Endothelial cell of umbilical vein (primary cell): ENCODE measurements around the gene NEB. TPM values are rescaled to one million over a fixed set of nuclear protein-coding genes. Genes with fewer than 3 reads are reported as not detected.

Experiments
- BruUV-seq: library from RNA; stranded (reverse); fragments of 400-500 nt; replicated peaks from 2 replicates; lab custom pipeline; 2021; lab: Mats Ljungman, UMichigan
- CTCF ChIA-PET: fragments of 300-600, 350-600 bp; sonication (Branson Sonifier 250); formaldehyde crosslinking; loops from one replicate; lab custom pipeline; 2021; ENCODE audit warnings: antibody characterized with exemption, inconsistent platforms; lab: Charles Lee
- POLR2A ChIA-PET: fragments of 300-600, 350-600 bp; sonication (Branson Sonifier 250); formaldehyde crosslinking; loops from one replicate; lab custom pipeline; 2021; ENCODE audit warnings: antibody characterized with exemption, inconsistent platforms; lab: Charles Lee
- DNase-seq: peaks from one replicate; pipeline ENCODE4 v3.0.0-alpha.2; 2011; ENCODE audit warnings: low read depth, low spot score
- FAIRE-seq: peaks from 2 replicates; lab custom pipeline; 2011; peaks lifted over from hg19 to GRCh38; lab: Jason Lieb, UNC
- H2AFZ ChIP-seq: 2 replicates; pipeline ENCODE4 v1.6.0; 2012; ENCODE audit warnings: low read depth, low read length, control low read depth, inconsistent platforms
- H3K27ac ChIP-seq: 2 replicates; pipeline ENCODE4 v1.5.1; 2011; ENCODE audit warnings: low read depth, mild to moderate bottlenecking, control low read depth, low read length, moderate library complexity; ENCODE audit not compliant: insufficient read depth
- H3K27me3 ChIP-seq, 2 experiments: 2 replicates each; pipeline versions ENCODE4 v1.6.0 to v1.6.1; 2011; ENCODE audit warnings: low read length in 2 of 2, mixed read lengths in 1 of 2; ENCODE audit not compliant: control insufficient read depth in 2 of 2, insufficient read depth in 2 of 2
- H3K36me3 ChIP-seq, 2 experiments: 2 replicates in 1 of 2; 3 replicates in 1 of 2; pipeline ENCODE4 v1.5.1; 2011; ENCODE audit warnings: low read length in 2 of 2, mild to moderate bottlenecking in 1 of 2, moderate library complexity in 1 of 2; ENCODE audit not compliant: control insufficient read depth in 2 of 2, insufficient read depth in 2 of 2; ENCODE audit errors: extremely low read depth in 1 of 2
- H3K4me1 ChIP-seq: 3 replicates; pipeline ENCODE4 v1.5.1; 2011; ENCODE audit warnings: mild to moderate bottlenecking, low read length; ENCODE audit not compliant: control insufficient read depth, insufficient read depth; ENCODE audit errors: extremely low read depth
- H3K4me2 ChIP-seq: 2 replicates; pipeline ENCODE4 v1.6.1; 2011; ENCODE audit warnings: low read length, control low read depth, mixed read lengths; ENCODE audit not compliant: insufficient read depth
- H3K4me3 ChIP-seq, 3 experiments: fragments of 200-600 bp in 1 of 3; sonication (generic), shearing (Covaris generic) in 1 of 3; replicated peaks in 1 of 3; 2 replicates each; pipeline ENCODE4 v1.5.1; 2011 to 2016; ENCODE audit warnings: control low read depth in 3 of 3, low read length in 3 of 3, mild to moderate bottlenecking in 2 of 3, inconsistent platforms in 1 of 3, low read depth in 1 of 3, moderate library complexity in 1 of 3; ENCODE audit not compliant: insufficient read depth in 1 of 3
- H3K79me2 ChIP-seq: 2 replicates; pipeline ENCODE4 v1.6.0; 2012; ENCODE audit warnings: low read length, inconsistent platforms; ENCODE audit not compliant: control insufficient read depth, insufficient read depth
- H3K9ac ChIP-seq: replicated peaks from 2 replicates; pipeline ENCODE3; 2011; ENCODE audit warnings: low read length, control low read depth; ENCODE audit not compliant: insufficient read depth; ENCODE audit errors: extremely low read depth
- H3K9me1 ChIP-seq: replicated peaks from 3 replicates; pipeline ENCODE4 v1.6.0; 2011; ENCODE audit warnings: mild to moderate bottlenecking, low read length; ENCODE audit not compliant: control insufficient read depth, insufficient read depth; ENCODE audit errors: extremely low read depth
- H3K9me3 ChIP-seq: replicated peaks from 2 replicates; pipeline ENCODE4 v1.5.1; 2012; ENCODE audit warnings: low read length, inconsistent platforms; ENCODE audit not compliant: control insufficient read depth, insufficient read depth
- H4K20me1 ChIP-seq: replicated peaks from 2 replicates; pipeline ENCODE3; 2011; ENCODE audit warnings: mild to moderate bottlenecking, low read length; ENCODE audit not compliant: control insufficient read depth, insufficient read depth; ENCODE audit errors: extremely low read depth
- CTCF ChIP-seq, 2 donors: IDR thresholded peaks; 1 replicate in 1 of 2; 2 replicates in 1 of 2; pipeline ENCODE4 v1.5.1; 2011; ENCODE audit warnings: low read length in 2 of 2, mild to moderate bottlenecking in 2 of 2, moderate library complexity in 2 of 2, control low read depth in 1 of 2, inconsistent platforms in 1 of 2, low read depth in 1 of 2; ENCODE audit not compliant: insufficient read depth in 1 of 2; ENCODE audit errors: extremely low read depth in 1 of 2
- EZH2 ChIP-seq: IDR thresholded peaks from 2 replicates; pipeline ENCODE4 v1.6.1; 2012; ENCODE audit warnings: borderline replicate concordance, low read depth, mild to moderate bottlenecking, moderate library complexity, low read length, inconsistent platforms; ENCODE audit not compliant: severe bottlenecking
- FOS ChIP-seq: IDR thresholded peaks from 2 replicates; pipeline ENCODE4 v1.6.1; 2011; ENCODE audit warnings: mild to moderate bottlenecking, low read length, moderate library complexity, borderline replicate concordance; ENCODE audit not compliant: insufficient read depth
- GATA2 ChIP-seq: IDR thresholded peaks from 2 replicates; pipeline ENCODE4 v1.7.0; 2011; ENCODE audit warnings: low read depth, mild to moderate bottlenecking, moderate library complexity, mixed read lengths, low read length; ENCODE audit not compliant: insufficient read length, insufficient read depth
- JUN ChIP-seq: IDR thresholded peaks from 2 replicates; pipeline ENCODE4 v1.6.1; 2011; ENCODE audit warnings: borderline replicate concordance, low read depth; ENCODE audit not compliant: insufficient read length, insufficient read depth
- MAX ChIP-seq: IDR thresholded peaks from 2 replicates; pipeline ENCODE4 v1.6.1; 2011; ENCODE audit not compliant: insufficient read depth, insufficient read length
- MYC ChIP-seq: IDR thresholded peaks from one replicate; pipeline ENCODE4 v1.6.1; 2011; ENCODE audit warnings: mild to moderate bottlenecking, low read depth, low read length
- POLR2A ChIP-seq: IDR thresholded peaks from 2 replicates; pipeline ENCODE4 v1.6.1; 2012; ENCODE audit warnings: low read depth, mild to moderate bottlenecking, control low read depth, low read length
- POLR2AphosphoS5 ChIP-seq: IDR thresholded peaks from 2 replicates; pipeline ENCODE4 v1.6.1; 2012; ENCODE audit warnings: low read depth, mild to moderate bottlenecking, control low read depth, low read length, moderate library complexity; ENCODE audit not compliant: insufficient read depth
- dilution Hi-C: fragments of 300-500 bp; cut with MboI; formaldehyde crosslinking; loops from one replicate; pipeline ENCODE4 v1.15.0; 2019; ENCODE audit warnings: low sequenced_read_pairs; ENCODE audit not compliant: extremely low pct_ligation_motif_present
- intact Hi-C: fragments of 100-400 bp; cut with micrococcal nuclease; formaldehyde crosslinking; loops from one replicate; pipeline ENCODE4 v1.10.0; 2022
- polyA plus RNA-seq, 4 experiments: library from polyadenylated mRNA; depleted of rRNA in 3 of 4; stranded (reverse) in 3 of 4; unstranded in 1 of 4; fragments of >200 nt; gene quantifications; 2 replicates each; pipeline versions ENCODE4 v1.2.1 to v1.2.3, GENCODE V29; 2011 to 2012; ENCODE audit warnings: missing spikeins in 1 of 4
- total RNA-seq: library from RNA; stranded (reverse); gene quantifications from 2 replicates; pipeline ENCODE4 v1.2.3, GENCODE V29; 2021

Gene NEB
- total and polyA plus RNA-seq, 2 donors (not counting 3 experiments of a cell fraction or from before 2014, with no cell fraction given): 0.84 to 1.8 TPM

- H2AFZ ChIP-seq: no peak overlapping the region
- no peak for DNase-seq
- ChIA-PET POLR2A (no interaction called here), CTCF (no interaction called here)
- intact Hi-C loops: no loop called here
- no peaks in the 10 kb centered on the region for H3K9me3 ChIP-seq
- H3K4me3 ChIP-seq: no peak overlapping the region
- no peak overlapping the region for H3K9ac ChIP-seq
- no peaks in the 10 kb centered on the region for H3K9me1 ChIP-seq
- H3K4me1 ChIP-seq: no peaks in the 10 kb centered on the region
- TF ChIP-seq POLR2A: no peak
- no peak for TF ChIP-seq GATA2
- TF ChIP-seq POLR2AphosphoS5: no peak
- TF ChIP-seq EZH2: no peak
- TF ChIP-seq MYC: no peak
- TF ChIP-seq JUN: no peak
- TF ChIP-seq MAX: no peak
- no peak for TF ChIP-seq FOS
- TF ChIP-seq CTCF (IDR thresholded peaks at IDR 0.05; ENCODE audit: extremely low read depth in 1 of 2, insufficient read depth in 1 of 2, low read depth in 1 of 2, low read length in 2 of 2): no peak
- H4K20me1 ChIP-seq: no peaks in the 10 kb centered on the region
- no peaks in the 10 kb centered on the region for H3K79me2 ChIP-seq
- no peak overlapping the region for H3K4me2 ChIP-seq
- H3K36me3 ChIP-seq: no peaks in the 10 kb centered on the region
- dilution Hi-C loops: no loop called here
- H3K27ac ChIP-seq: no peak overlapping the region
- no peaks in the 10 kb centered on the region for H3K27me3 ChIP-seq
- no TSS peak for BruUV-seq
- no peak for FAIRE-seq
These were observed 69.8 kb downstream of the NEB start for GRCh38 chr2:151664520-151664919.
